ENCODE results near the gene SLC12A4.

- TF ChIP-seq EZH2 (IDR thresholded peaks at IDR 0.05; ENCODE audit: low read depth, unreplicated experiment) (no peak), ETS1 (IDR thresholded peaks at IDR 0.05) (no peak), POLR2AphosphoS5 (IDR thresholded peaks at IDR 0.05; ENCODE audit: low read depth) (no peak; the same call in 1 of the 2 replicates)
- TF ChIP-seq, protein P1, sequence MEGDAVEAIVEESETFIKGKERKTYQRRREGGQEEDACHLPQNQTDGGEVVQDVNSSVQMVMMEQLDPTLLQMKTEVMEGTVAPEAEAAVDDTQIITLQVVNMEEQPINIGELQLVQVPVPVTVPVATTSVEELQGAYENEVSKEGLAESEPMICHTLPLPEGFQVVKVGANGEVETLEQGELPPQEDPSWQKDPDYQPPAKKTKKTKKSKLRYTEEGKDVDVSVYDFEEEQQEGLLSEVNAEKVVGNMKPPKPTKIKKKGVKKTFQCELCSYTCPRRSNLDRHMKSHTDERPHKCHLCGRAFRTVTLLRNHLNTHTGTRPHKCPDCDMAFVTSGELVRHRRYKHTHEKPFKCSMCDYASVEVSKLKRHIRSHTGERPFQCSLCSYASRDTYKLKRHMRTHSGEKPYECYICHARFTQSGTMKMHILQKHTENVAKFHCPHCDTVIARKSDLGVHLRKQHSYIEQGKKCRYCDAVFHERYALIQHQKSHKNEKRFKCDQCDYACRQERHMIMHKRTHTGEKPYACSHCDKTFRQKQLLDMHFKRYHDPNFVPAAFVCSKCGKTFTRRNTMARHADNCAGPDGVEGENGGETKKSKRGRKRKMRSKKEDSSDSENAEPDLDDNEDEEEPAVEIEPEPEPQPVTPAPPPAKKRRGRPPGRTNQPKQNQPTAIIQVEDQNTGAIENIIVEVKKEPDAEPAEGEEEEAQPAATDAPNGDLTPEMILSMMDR (conservative IDR thresholded peaks at IDR 0.05; ENCODE audit: low read depth in 2 of 2): no peak
Measured at GRCh38 chr16:67944690-67945391, 23.6 kb downstream of the SLC12A4 start.
